ENCODE measurements around the gene NOX5. TPM values are rescaled to one million over a fixed set of nuclear protein-coding genes. Genes with fewer than 3 reads are reported as not detected.

The NOX5 gene
- total and polyA plus RNA-seq, 10 of the 15 experiments (the other 5 are each of a cell fraction or from before 2014, with no cell fraction given): not detected

- BruUV-seq (replicated peaks): no TSS peak
- no peak overlapping the region for H3K4me2 ChIP-seq (ENCODE audit: control insufficient read depth, insufficient read depth)
- H3K4me1 ChIP-seq (ENCODE audit: control insufficient read depth, insufficient read depth, low read length): no peaks in the 10 kb centered on the region
- in situ Hi-C loops (cut with MboI): no loop called here
- SMC1A ChIA-PET (ENCODE audit: uncharacterized antibody, unreplicated experiment): no interaction called here
- CTCF ChIA-PET: interaction anchor here (1.3 kb wide), 1 partner anchor 20 kb away, joined by 3 read pairs; no protein-coding TSS in a partner anchor
- WGBS (ENCODE audit: insufficient coverage, insufficient replicate concordance, low lambda C conversion rate, missing lambda C conversion rate): 37% methylated on average over 4 of the region's 8 CpGs
- POLR2A ChIA-PET: interaction anchor here (0.6 to 0.7 kb wide), 2 partner anchors 25 to 130 kb away, joined by 3 to 6 read pairs; no protein-coding TSS in a partner anchor
- no peak for DNase-seq (ENCODE audit: low read depth, low spot score)
- H3K9me3 ChIP-seq (replicated peaks; ENCODE audit: control insufficient read depth, insufficient read depth, low read length): no peaks in the 10 kb centered on the region
- intact Hi-C loops (cut with micrococcal nuclease; ENCODE audit: unreplicated experiment): no loop called here
- TF ChIP-seq RFX5 (IDR thresholded peaks at IDR 0.05; ENCODE audit: low read depth, low read length): no peak
- no peak for TF ChIP-seq TCF12 (IDR thresholded peaks at IDR 0.05; ENCODE audit: low read depth, low read length)
- no peak for TF ChIP-seq ZBTB40 (IDR thresholded peaks at IDR 0.05; ENCODE audit: borderline replicate concordance)
- no peak for TF ChIP-seq BMI1 (IDR thresholded peaks at IDR 0.05; ENCODE audit: borderline replicate concordance)
- TF ChIP-seq NBN (IDR thresholded peaks at IDR 0.05): no peak
- no peak for TF ChIP-seq EGR1 (IDR thresholded peaks at IDR 0.05; ENCODE audit: borderline replicate concordance in 1 of 2, low read depth in 2 of 2, low read length in 2 of 2)
- TF ChIP-seq E4F1 (IDR thresholded peaks at IDR 0.05; ENCODE audit: borderline replicate concordance, partially characterized antibody): no peak
- no peak for TF ChIP-seq CBFB (IDR thresholded peaks at IDR 0.05; ENCODE audit: low read depth)
- TF ChIP-seq CHD2 (IDR thresholded peaks at IDR 0.05; ENCODE audit: borderline replicate concordance, low read depth, low read length): no peak
- TF ChIP-seq RAD21 (IDR thresholded peaks at IDR 0.05; ENCODE audit: insufficient read depth, low read depth, low read length): no peak
- TF ChIP-seq ZNF24 (IDR thresholded peaks at IDR 0.05): no peak
- no peak for TF ChIP-seq BCL3 (IDR thresholded peaks at IDR 0.05; ENCODE audit: borderline replicate concordance, insufficient read depth, low read depth, low read length, poor library complexity, severe bottlenecking)
- no peak for TF ChIP-seq ATF2 (IDR thresholded peaks at IDR 0.05; ENCODE audit: low read length)
- RAD21 ChIA-PET (ENCODE audit: unreplicated experiment): no interaction called here
- ATAC-seq: no peak
- peaks cover 2 to 3% of the 10 kb centered on the region in 2 experiments; a peak in 3 of 4 replicates for H3K27me3 ChIP-seq (replicated peaks in 1 of 2; ENCODE audit: control insufficient read depth in 2 of 2, insufficient read depth in 2 of 2, low read length in 1 of 2)
- H4K20me1 ChIP-seq (ENCODE audit: control insufficient read depth, insufficient read depth): no peaks in the 10 kb centered on the region
- H3K79me2 ChIP-seq (ENCODE audit: control insufficient read depth, insufficient read depth, low read length): no peaks in the 10 kb centered on the region
- H3K9ac ChIP-seq (ENCODE audit: control insufficient read depth, insufficient read depth, low read length): no peak overlapping the region
- H3K27ac ChIP-seq (ENCODE audit: control insufficient read depth, insufficient read depth): no peak overlapping the region
- no peaks in the 10 kb centered on the region for H3K36me3 ChIP-seq (ENCODE audit: control insufficient read depth in 2 of 2, insufficient read depth in 2 of 2, low read length in 1 of 2)
- no peak for FAIRE-seq
- no peak overlapping the region for H2AFZ ChIP-seq (ENCODE audit: control insufficient read depth, low read depth, low read length)
- no peak overlapping the region for H3K4me3 ChIP-seq
Measured at GRCh38 chr15:69078638-69079037, 64.1 kb downstream of the NOX5 start.
